ENCODE data around the gene MISP3.

The MISP3 gene

GRCh38 chr19:14086098-14086497 is 13.5 kb downstream of the MISP3 start:
- Histone ChIP-seq H3K27me3 (ENCODE audit: control insufficient read depth, insufficient read depth, low read length) (peaks cover 17% of the 10 kb centered on the region), H3K27ac (ENCODE audit: low read length) (no peak overlapping the region), H3K36me3 (ENCODE audit: control insufficient read depth, low read depth, low read length) (peaks cover 11% of the 10 kb centered on the region), H3K9me3 (ENCODE audit: control insufficient read depth, low read depth, low read length) (no peaks in the 10 kb centered on the region), H3K4me1 (ENCODE audit: control insufficient read depth, low read depth, low read length) (peaks cover 4% of the 10 kb centered on the region), H3K4me3 (ENCODE audit: low read length) (no peak overlapping the region), H3K9ac (ENCODE audit: low read length) (no peak overlapping the region)

GRCh38 chr19:14088634-14089411 is 16.2 kb downstream of the MISP3 start:
- H3K4me1 ChIP-seq (ENCODE audit: control insufficient read depth, low read depth, low read length) = peaks cover 9% of the 10 kb centered on the region
- H3K9me3 ChIP-seq (ENCODE audit: control insufficient read depth, low read depth, low read length) = peaks cover 9% of the 10 kb centered on the region
- no peak overlapping the region for H3K9ac ChIP-seq (ENCODE audit: low read length)
- H3K36me3 ChIP-seq (ENCODE audit: control insufficient read depth, low read depth, low read length) = peaks cover 11% of the 10 kb centered on the region
- H3K4me3 ChIP-seq (ENCODE audit: low read length) = peak overlapping the region; percentile 57
- no peak overlapping the region for H3K27ac ChIP-seq (ENCODE audit: low read length)
- H3K27me3 ChIP-seq (ENCODE audit: control insufficient read depth, insufficient read depth, low read length) = peaks cover 16% of the 10 kb centered on the region

- peaks cover 9% of the 10 kb centered on the region for H3K4me1 ChIP-seq (ENCODE audit: control insufficient read depth, low read depth, low read length)
- no peak overlapping the region for H3K27ac ChIP-seq (ENCODE audit: low read length)
- H3K9ac ChIP-seq (ENCODE audit: low read length) = no peak overlapping the region
- H3K9me3 ChIP-seq (ENCODE audit: control insufficient read depth, low read depth, low read length) = peaks cover 9% of the 10 kb centered on the region
- peaks cover 11% of the 10 kb centered on the region for H3K36me3 ChIP-seq (ENCODE audit: control insufficient read depth, low read depth, low read length)
- H3K27me3 ChIP-seq (ENCODE audit: control insufficient read depth, insufficient read depth, low read length) = peaks cover 12% of the 10 kb centered on the region
- peak overlapping the region; percentile 57 for H3K4me3 ChIP-seq (ENCODE audit: low read length)
Observed at GRCh38 chr19:14089412-14089661, 16.8 kb downstream of the MISP3 start.

DNA sequence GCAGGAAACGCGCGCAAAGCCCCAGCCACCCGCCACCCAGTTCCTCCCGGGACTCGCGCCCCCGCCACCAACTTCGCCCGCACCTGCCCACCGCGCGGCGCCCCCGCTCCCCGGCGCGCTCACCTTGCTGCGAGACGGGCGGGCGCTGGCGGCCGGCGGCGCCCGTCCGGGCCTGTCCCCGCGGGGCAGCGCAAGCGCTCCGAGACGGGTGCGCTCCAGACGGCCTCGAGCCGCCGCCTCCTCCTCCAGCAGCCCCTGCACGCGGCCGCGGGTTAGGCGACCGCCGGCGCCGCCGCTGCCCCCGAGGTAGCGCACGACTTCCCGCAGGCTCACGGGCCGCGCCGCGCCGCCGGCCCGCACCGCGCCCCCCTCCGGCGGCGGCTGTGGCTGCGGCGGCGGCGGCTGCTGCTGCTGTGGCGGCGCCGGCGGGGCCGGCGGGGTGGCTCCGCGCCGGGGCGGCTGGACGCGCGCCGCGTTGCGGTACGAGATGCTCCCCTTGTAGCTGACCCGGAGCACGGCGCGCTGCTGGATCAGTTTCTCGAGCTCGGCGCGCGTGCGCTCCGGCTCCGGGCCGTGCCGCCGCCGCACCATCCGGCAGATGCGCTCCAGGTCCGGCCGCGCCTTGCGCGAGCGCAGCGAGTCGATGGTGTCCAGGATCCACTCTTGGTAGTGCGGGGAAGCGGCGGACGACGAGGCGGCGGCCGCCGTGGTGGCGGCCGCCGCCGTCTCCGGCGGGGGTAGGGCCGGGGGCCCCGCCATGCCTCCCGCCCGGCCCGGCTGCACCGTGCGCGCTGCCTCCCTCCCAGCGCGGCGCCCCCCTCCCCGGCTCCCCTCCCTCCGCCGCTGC is 17.3 kb downstream of the MISP3 start:
- Histone ChIP-seq H3K27ac (ENCODE audit: low read length) (no peak overlapping the region), H3K27me3 (ENCODE audit: control insufficient read depth, insufficient read depth, low read length) (peaks cover 12% of the 10 kb centered on the region), H3K4me3 (ENCODE audit: low read length) (peak overlapping the region; percentile 57), H3K4me1 (ENCODE audit: control insufficient read depth, low read depth, low read length) (peaks cover 9% of the 10 kb centered on the region), H3K9me3 (ENCODE audit: control insufficient read depth, low read depth, low read length) (peaks cover 9% of the 10 kb centered on the region), H3K9ac (ENCODE audit: low read length) (no peak overlapping the region), H3K36me3 (ENCODE audit: control insufficient read depth, low read depth, low read length) (peaks cover 11% of the 10 kb centered on the region)

DNA sequence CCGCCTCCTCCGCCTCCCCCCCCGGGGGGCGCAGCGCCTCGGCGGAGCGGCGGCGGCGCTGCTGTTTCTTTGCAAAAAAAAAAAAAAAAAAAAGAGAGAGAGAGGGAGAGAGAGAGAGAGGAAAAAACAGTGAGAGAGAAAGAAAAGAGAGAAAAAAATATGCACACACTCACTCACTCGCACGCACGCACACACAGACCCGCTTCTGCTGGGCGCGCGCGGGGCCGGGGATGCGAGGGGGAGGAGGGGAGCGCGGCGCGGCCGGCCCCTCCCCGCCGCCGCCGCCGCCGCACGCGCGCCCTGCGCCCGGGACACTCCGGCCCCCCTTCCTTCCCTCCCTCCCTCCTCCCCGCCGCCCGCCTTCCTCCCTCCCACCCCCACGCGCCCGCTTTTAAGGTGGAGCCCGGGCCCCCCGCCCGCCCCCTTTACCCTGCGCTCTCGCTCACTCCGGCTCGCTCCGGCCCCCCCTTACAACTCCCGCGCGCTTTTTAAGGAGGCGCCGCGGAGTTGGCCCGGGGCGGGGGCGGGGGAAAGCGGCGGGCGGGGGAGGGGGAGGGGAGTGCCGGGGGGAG is 18.0 kb downstream of the MISP3 start, which contains the start of gene SAMD1:
SAMD1 (minus strand) TSS at position 243 of the 572 bp plus-strand sequence.
- Histone ChIP-seq H3K36me3 (ENCODE audit: control insufficient read depth, low read depth, low read length) (peaks cover 11% of the 10 kb centered on the region), H3K27ac (ENCODE audit: low read length) (no peak within 1 kb of the TSS), H3K4me1 (ENCODE audit: control insufficient read depth, low read depth, low read length) (peaks cover 9% of the 10 kb centered on the region), H3K4me3 (ENCODE audit: low read length) (peak within 1 kb of the TSS; percentile 81), H3K27me3 (ENCODE audit: control insufficient read depth, insufficient read depth, low read length) (peaks cover 12% of the 10 kb centered on the region), H3K9ac (ENCODE audit: low read length) (peak within 1 kb of the TSS; percentile 42), H3K9me3 (ENCODE audit: control insufficient read depth, low read depth, low read length) (peaks cover 9% of the 10 kb centered on the region)

DNA sequence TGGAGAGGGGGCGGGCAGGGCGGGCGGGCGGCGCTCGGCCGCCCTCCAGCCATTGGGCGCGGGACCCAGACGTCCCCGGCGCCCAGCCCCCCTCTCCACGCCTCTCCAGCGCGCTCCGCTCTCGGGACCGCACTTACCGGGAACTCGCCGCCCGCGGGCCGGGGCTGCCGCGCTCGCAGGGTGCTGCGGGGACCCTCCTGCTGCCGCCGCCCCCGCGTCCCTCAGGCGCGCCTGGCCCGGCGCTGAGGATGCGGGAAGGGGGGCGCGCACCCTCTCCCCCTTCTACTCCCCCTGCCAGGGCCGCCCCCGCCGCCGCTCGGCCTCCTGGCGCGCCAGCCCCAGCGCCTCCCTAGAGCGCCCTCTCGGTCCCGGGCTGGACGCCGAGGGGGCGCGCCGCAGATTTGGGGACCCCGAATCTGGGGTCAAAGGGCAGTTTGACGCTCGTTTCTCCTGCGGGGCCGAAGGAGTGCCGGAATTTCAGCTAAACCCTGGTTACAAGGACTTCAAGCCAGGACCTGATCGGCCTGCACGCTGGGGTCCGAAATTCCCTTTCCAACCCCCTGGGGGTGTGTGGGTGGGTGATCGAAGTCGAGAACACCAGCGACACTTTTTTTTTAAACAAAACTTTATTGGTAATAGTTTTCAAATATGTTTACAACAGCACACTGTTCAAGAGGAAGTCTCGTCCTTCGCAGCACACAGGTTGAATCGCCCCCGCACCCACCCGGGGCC is 18.7 kb downstream of the MISP3 start:
- peak overlapping the region; percentile 42 for H3K9ac ChIP-seq (ENCODE audit: low read length)
- peak overlapping the region; percentile 81 for H3K4me3 ChIP-seq (ENCODE audit: low read length)
- H3K27ac ChIP-seq (ENCODE audit: low read length) = no peak overlapping the region
- H3K9me3 ChIP-seq (ENCODE audit: control insufficient read depth, low read depth, low read length) = peaks cover 9% of the 10 kb centered on the region
- H3K36me3 ChIP-seq (ENCODE audit: control insufficient read depth, low read depth, low read length) = peaks cover 11% of the 10 kb centered on the region
- H3K27me3 ChIP-seq (ENCODE audit: control insufficient read depth, insufficient read depth, low read length) = peaks cover 12% of the 10 kb centered on the region
- peaks cover 9% of the 10 kb centered on the region for H3K4me1 ChIP-seq (ENCODE audit: control insufficient read depth, low read depth, low read length)

DNA sequence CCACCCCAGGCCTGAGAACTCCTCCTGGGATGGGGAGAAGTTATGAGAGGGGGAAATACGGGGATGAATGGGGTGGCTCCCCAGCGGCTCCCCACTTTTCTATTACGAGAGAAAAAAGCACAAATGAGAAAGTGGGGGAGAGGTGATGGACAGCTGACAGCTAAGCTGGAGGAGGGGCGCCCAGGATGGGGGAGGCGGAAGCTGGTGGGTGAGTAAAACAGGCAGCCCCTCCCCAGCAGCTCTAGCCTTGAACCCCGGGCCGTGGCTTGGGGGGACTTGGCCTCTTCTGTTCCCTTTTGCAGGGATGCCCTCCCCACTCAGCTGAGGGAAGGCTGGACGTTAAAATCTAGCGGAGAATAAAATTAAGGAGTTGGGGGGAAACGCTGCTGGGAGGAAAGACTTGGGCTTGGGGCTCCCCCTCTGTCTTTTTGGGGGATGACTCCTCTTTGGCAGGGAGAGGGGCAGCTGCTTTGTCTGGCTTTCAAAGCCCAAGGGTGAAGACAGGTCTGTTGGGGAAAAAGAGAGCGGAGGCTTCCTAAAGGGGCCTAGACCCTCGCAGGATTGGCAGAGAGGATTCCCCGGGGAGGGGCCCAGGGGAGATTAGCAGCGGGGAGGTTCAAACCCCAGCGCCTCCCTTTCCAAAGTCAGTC is 19.4 kb downstream of the MISP3 start:
- Histone ChIP-seq H3K9ac (ENCODE audit: low read length) (no peak overlapping the region), H3K4me1 (ENCODE audit: control insufficient read depth, low read depth, low read length) (peaks cover 9% of the 10 kb centered on the region), H3K27ac (ENCODE audit: low read length) (no peak overlapping the region), H3K9me3 (ENCODE audit: control insufficient read depth, low read depth, low read length) (peaks cover 9% of the 10 kb centered on the region), H3K36me3 (ENCODE audit: control insufficient read depth, low read depth, low read length) (peaks cover 12% of the 10 kb centered on the region), H3K4me3 (ENCODE audit: low read length) (peak overlapping the region; percentile 81), H3K27me3 (ENCODE audit: control insufficient read depth, insufficient read depth, low read length) (peaks cover 12% of the 10 kb centered on the region)

DNA sequence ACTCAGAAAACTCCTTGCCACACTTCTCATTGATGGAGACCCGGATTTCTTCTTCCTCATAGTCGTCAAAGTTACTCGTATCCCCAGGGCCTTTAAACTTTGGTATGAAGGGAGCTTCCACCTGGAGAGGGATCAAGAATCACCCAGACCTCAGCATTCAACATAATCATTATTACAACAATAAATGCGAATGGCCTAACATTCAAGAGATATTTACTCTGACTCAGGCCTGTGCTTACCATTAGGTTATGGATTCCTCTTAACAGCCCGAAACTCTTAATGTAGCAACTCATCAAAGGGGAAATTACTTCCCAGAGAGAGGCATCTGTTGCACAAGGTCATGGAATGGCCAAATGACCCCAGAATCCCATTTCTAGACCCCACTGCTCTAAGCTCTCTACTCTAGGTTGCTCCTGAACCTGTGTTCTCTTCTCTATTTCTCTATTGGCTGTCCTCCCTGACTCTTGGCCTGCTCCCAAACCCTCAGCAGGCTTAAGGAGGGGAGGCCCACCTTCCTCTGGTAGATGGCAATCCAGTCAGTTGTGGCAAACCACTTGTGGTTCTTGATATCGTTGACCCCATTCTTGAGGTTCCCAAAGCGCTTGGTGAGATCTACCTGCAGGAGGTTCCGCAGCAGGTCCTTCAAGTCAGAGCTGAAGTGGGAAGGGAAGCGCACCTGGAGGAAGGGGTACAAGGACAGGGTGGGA is 20.7 kb downstream of the MISP3 start:
- Histone ChIP-seq H3K9ac (ENCODE audit: low read length) (no peak overlapping the region), H3K9me3 (ENCODE audit: control insufficient read depth, low read depth, low read length) (peaks cover 9% of the 10 kb centered on the region), H3K27ac (ENCODE audit: low read length) (no peak overlapping the region), H3K4me3 (ENCODE audit: low read length) (no peak overlapping the region), H3K36me3 (ENCODE audit: control insufficient read depth, low read depth, low read length) (peaks cover 10% of the 10 kb centered on the region), H3K4me1 (ENCODE audit: control insufficient read depth, low read depth, low read length) (peaks cover 9% of the 10 kb centered on the region), H3K27me3 (ENCODE audit: control insufficient read depth, insufficient read depth, low read length) (peaks cover 12% of the 10 kb centered on the region)

DNA sequence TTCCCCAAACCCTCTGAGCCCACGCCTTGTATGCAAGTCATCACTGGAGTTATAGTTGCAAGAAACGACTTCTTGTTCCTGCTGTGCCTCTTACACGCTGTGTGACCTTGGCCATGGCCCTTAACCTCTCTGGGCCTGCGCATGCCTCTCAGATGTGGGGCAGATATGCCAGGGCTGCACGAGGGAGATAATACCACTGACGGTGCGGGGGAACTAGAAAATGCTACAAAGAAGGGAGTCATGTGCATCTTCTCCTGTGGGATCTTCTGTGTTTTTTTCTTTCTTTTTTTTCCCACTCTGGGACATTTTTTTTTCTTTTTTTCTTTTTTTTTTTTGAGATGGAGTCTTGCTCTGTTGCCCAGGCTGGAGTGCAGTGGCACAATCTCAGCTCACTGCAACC is 22.3 kb downstream of the MISP3 start:
- H3K27ac ChIP-seq (ENCODE audit: low read length) = no peak overlapping the region
- peaks cover 9% of the 10 kb centered on the region for H3K9me3 ChIP-seq (ENCODE audit: control insufficient read depth, low read depth, low read length)
- H3K4me3 ChIP-seq (ENCODE audit: low read length) = no peak overlapping the region
- H3K9ac ChIP-seq (ENCODE audit: low read length) = no peak overlapping the region
- no peaks in the 10 kb centered on the region for H3K27me3 ChIP-seq (ENCODE audit: control insufficient read depth, insufficient read depth, low read length)
- peaks cover 3% of the 10 kb centered on the region for H3K36me3 ChIP-seq (ENCODE audit: control insufficient read depth, low read depth, low read length)
- peaks cover 4% of the 10 kb centered on the region for H3K4me1 ChIP-seq (ENCODE audit: control insufficient read depth, low read depth, low read length)

GRCh38 chr19:14096272-14096992 is 23.8 kb downstream of the MISP3 start:
- Histone ChIP-seq H3K4me3 (ENCODE audit: low read length) (no peak overlapping the region), H3K27ac (ENCODE audit: low read length) (no peak overlapping the region), H3K9me3 (ENCODE audit: control insufficient read depth, low read depth, low read length) (peaks cover 9% of the 10 kb centered on the region), H3K36me3 (ENCODE audit: control insufficient read depth, low read depth, low read length) (peaks cover 6% of the 10 kb centered on the region), H3K4me1 (ENCODE audit: control insufficient read depth, low read depth, low read length) (peaks cover 4% of the 10 kb centered on the region), H3K27me3 (ENCODE audit: control insufficient read depth, insufficient read depth, low read length) (no peaks in the 10 kb centered on the region), H3K9ac (ENCODE audit: low read length) (no peak overlapping the region)
